HepG2 (cell line): Measurements from ENCODE around the gene ABCA13. TPM values are rescaled to one million over a fixed set of nuclear protein-coding genes. Genes with fewer than 3 reads are reported as not detected.

Experiments
- ATF2 ChIP-seq: sonication (generic); formaldehyde crosslinking; IDR thresholded peaks from 2 replicates; pipeline ENCODE4 v1.4.0; 2020; ENCODE audit warnings: missing genetic modification reagents
- ATF7 ChIP-seq, 2 experiments: fragments of 450-650 bp in 1 of 2; sonication (generic) in 1 of 2; formaldehyde crosslinking in 1 of 2; IDR thresholded peaks; 2 replicates each; pipeline versions ENCODE4 v1.4.0 to v1.6.1; 2016 to 2020; ENCODE audit warnings: antibody characterized with exemption in 1 of 2, mild to moderate bottlenecking in 1 of 2, missing genetic modification reagents in 1 of 2
- DRAP1 ChIP-seq: IDR thresholded peaks from 2 replicates; pipeline ENCODE4 v1.6.1; 2016; ENCODE audit warnings: missing genetic modification reagents, missing compliant biosample characterization
- FUBP1 ChIP-seq: sonication (generic); formaldehyde crosslinking; IDR thresholded peaks from 2 replicates; pipeline ENCODE4 v1.5.1; 2020; ENCODE audit warnings: missing genetic modification reagents, mild to moderate bottlenecking, borderline replicate concordance
- HOMEZ ChIP-seq: IDR thresholded peaks from 2 replicates; pipeline ENCODE4 v1.6.1; 2016; ENCODE audit warnings: low read depth
- HOXA5 ChIP-seq: sonication (generic); formaldehyde crosslinking; IDR thresholded peaks from 2 replicates; pipeline ENCODE4 v1.4.0; 2020; ENCODE audit warnings: missing genetic modification reagents
- MATR3 ChIP-seq: sonication (generic); formaldehyde crosslinking; IDR thresholded peaks from 2 replicates; pipeline ENCODE4 v1.4.0; 2020; ENCODE audit warnings: missing genetic modification reagents
- MIER2 ChIP-seq: IDR thresholded peaks from 2 replicates; pipeline ENCODE4 v1.6.1; 2016; ENCODE audit warnings: missing biosample characterization, missing genetic modification reagents
- NFIB ChIP-seq: sonication (generic); formaldehyde crosslinking; IDR thresholded peaks from 2 replicates; pipeline ENCODE4 v1.9.0; 2021; ENCODE audit warnings: missing genetic modification reagents, mild to moderate bottlenecking, borderline replicate concordance
- SAFB2 ChIP-seq: sonication (generic); formaldehyde crosslinking; IDR thresholded peaks from 2 replicates; pipeline ENCODE4 v1.5.1; 2020; ENCODE audit warnings: missing genetic modification reagents, low read depth, mild to moderate bottlenecking, borderline replicate concordance
- SMAD9 ChIP-seq: sonication (generic); formaldehyde crosslinking; IDR thresholded peaks from 2 replicates; pipeline ENCODE4 v1.5.1; 2020; ENCODE audit warnings: mild to moderate bottlenecking, missing genetic modification reagents
- STAT6 ChIP-seq: sonication (generic); formaldehyde crosslinking; IDR thresholded peaks from 2 replicates; pipeline ENCODE4 v1.4.0; 2020; ENCODE audit warnings: missing genetic modification reagents, mild to moderate bottlenecking, borderline replicate concordance
- ZNF12 ChIP-seq: sonication (generic); formaldehyde crosslinking; IDR thresholded peaks from 2 replicates; pipeline ENCODE4 v1.5.0; 2020; ENCODE audit warnings: missing genetic modification reagents
- ZNF121 ChIP-seq: sonication (generic); formaldehyde crosslinking; IDR thresholded peaks from 2 replicates; pipeline ENCODE4 v1.5.0; 2020; ENCODE audit warnings: mild to moderate bottlenecking, missing genetic modification reagents
- ZNF33A ChIP-seq: sonication (generic); formaldehyde crosslinking; IDR thresholded peaks from 2 replicates; pipeline ENCODE4 v1.5.1; 2020; ENCODE audit warnings: missing genetic modification reagents, mild to moderate bottlenecking, moderate library complexity, borderline replicate concordance
- ZNF510 ChIP-seq: sonication (generic); formaldehyde crosslinking; IDR thresholded peaks from 2 replicates; pipeline ENCODE4 v1.4.0; 2020; ENCODE audit warnings: low read depth, mild to moderate bottlenecking, missing genetic modification reagents
- ZNF550 ChIP-seq: sonication (generic); formaldehyde crosslinking; IDR thresholded peaks from 2 replicates; pipeline ENCODE4 v1.4.0; 2020; ENCODE audit warnings: mild to moderate bottlenecking, missing genetic modification reagents, borderline replicate concordance
- ZNF605 ChIP-seq: sonication (generic); formaldehyde crosslinking; IDR thresholded peaks from 2 replicates; pipeline ENCODE4 v1.8.0; 2022; ENCODE audit warnings: mild to moderate bottlenecking, missing genetic modification reagents
- ZNF703 ChIP-seq: sonication (generic); formaldehyde crosslinking; IDR thresholded peaks from 2 replicates; pipeline ENCODE4 v1.5.1; 2020; ENCODE audit warnings: missing genetic modification reagents, mild to moderate bottlenecking, moderate library complexity, borderline replicate concordance
- polyA plus RNA-seq, 8 experiments: library from polyadenylated mRNA; depleted of rRNA in 3 of 8; stranded (reverse) in 7 of 8; unstranded in 1 of 8; fragments of >200 nt; fragmentation: Illumina TruSeq in 4 of 8; extraction: Trizol in 4 of 8; gene quantifications; 2 replicates each; pipeline versions ENCODE4 v1.2.1 to v1.2.3, GENCODE V29; 2011 to 2016; ENCODE audit warnings: low read depth in 4 of 8, missing spikeins in 1 of 8, mixed read lengths in 1 of 8; ENCODE audit not compliant: insufficient read depth in 1 of 8
- total RNA-seq, 5 experiments: library from RNA; depleted of rRNA; stranded (reverse); fragments of >200 nt; fragmentation: Illumina TruSeq; extraction: Trizol; gene quantifications; 2 replicates each; pipeline ENCODE4 v1.2.3, GENCODE V29; 2016; ENCODE audit warnings: low read depth in 1 of 5

The ABCA13 gene
- total and polyA plus RNA-seq, 2 of the 13 experiments (the other 11 are each of a cell fraction or from before 2014, with no cell fraction given) = 0.03 TPM; not detected in 1

- peak; percentile 70; the same call in 1 of the 2 replicates for TF ChIP-seq ATF2 (CRISPR knock-in tag)
- TF ChIP-seq HOXA5 (CRISPR knock-in tag) = peak; percentile 60; the same call in 1 of the 2 replicates
- TF ChIP-seq ZNF605 = peak; percentile 57; the same call in 1 of the 2 replicates
- TF ChIP-seq SAFB2 (CRISPR knock-in tag) = no peak; the same call in 1 of the 2 replicates
- peak; percentile 53 for TF ChIP-seq ZNF12 (CRISPR knock-in tag)
- TF ChIP-seq ZNF703 (CRISPR knock-in tag) = no peak
- TF ChIP-seq NFIB (CRISPR knock-in tag) = no peak
- peak; percentile 83 for TF ChIP-seq DRAP1
- TF ChIP-seq ZNF550 (CRISPR knock-in tag) = no peak
- TF ChIP-seq SMAD9 = no peak
- peak; percentile 39; the same call in 1 of the 2 replicates for TF ChIP-seq ATF7 (IDR thresholded peaks at IDR 0.05)
- TF ChIP-seq ATF7 (CRISPR knock-in tag; IDR thresholded peaks at IDR 0.05) = peak; percentile 26; the same call in 1 of the 2 replicates
- TF ChIP-seq HOMEZ = 0 out of 2 replicates have a peak, but pooled peaks have one; percentile 21
- no peak for TF ChIP-seq FUBP1 (CRISPR knock-in tag)
- no peak for TF ChIP-seq ZNF510 (CRISPR knock-in tag)
- TF ChIP-seq MIER2 (CRISPR knock-in tag) = peak; percentile 52
- TF ChIP-seq STAT6 (CRISPR knock-in tag) = peak; percentile 85; the same call in 1 of the 2 replicates
- TF ChIP-seq ZNF121 = peak; percentile 78
- no peak for TF ChIP-seq MATR3 (CRISPR knock-in tag)
- no peak for TF ChIP-seq ZNF33A
Measured at GRCh38 chr7:48140001-48140681, 31.1 kb upstream of the ABCA13 start (continued).
